GM12878 (cell line): Measurements from ENCODE around the gene LHFPL3. TPM values are rescaled to one million over a fixed set of nuclear protein-coding genes. Genes with fewer than 3 reads are reported as not detected.

Experiments used
- ATAC-seq: fragments of 200-7000 bp; cut with Tn5 transposase; 3 replicates; pipeline ENCODE4 v1.9.1; 2020; ENCODE audit warnings: mild to moderate bottlenecking, moderate library complexity
- BruUV-seq: library from RNA; stranded (reverse); fragments of 400-500 nt; replicated peaks from 2 replicates; lab custom pipeline; 2021; lab: Mats Ljungman, UMichigan
- CTCF ChIA-PET: fragments of 300-600 bp; sonication (Branson Sonifier 250); formaldehyde crosslinking; extraction: SDS; loops from one replicate; lab custom pipeline; 2021; ENCODE audit warnings: inconsistent platforms; lab: Yijun Ruan, JAX
- POLR2A ChIA-PET: fragments of 350-600 bp; formaldehyde crosslinking; extraction: SDS; loops from one replicate; lab custom pipeline; 2021; ENCODE audit warnings: inconsistent platforms; lab: Charles Lee
- RAD21 ChIA-PET: fragments of 300-600 bp; sonication (Branson Sonifier 250); formaldehyde crosslinking; loops from one replicate; lab custom pipeline; 2023; ENCODE audit warnings: antibody characterized with exemption; ENCODE audit not compliant: unreplicated experiment; lab: Charles Lee
- SMC1A ChIA-PET: fragments of 300-600 bp; sonication (Branson Sonifier 250); formaldehyde crosslinking; loops from one replicate; lab custom pipeline; 2023; ENCODE audit not compliant: unreplicated experiment, uncharacterized antibody; lab: Charles Lee
- DNase-seq: peaks from one replicate; pipeline ENCODE4 v3.0.0-alpha.2; 2011; ENCODE audit warnings: low read depth, low spot score
- FAIRE-seq: peaks from 3 replicates; lab custom pipeline; 2011; peaks lifted over from hg19 to GRCh38; lab: Jason Lieb, UNC
- H2AFZ ChIP-seq: 2 replicates; pipeline ENCODE4 v1.6.0; 2011; ENCODE audit warnings: low read depth, low read length, control low read depth; ENCODE audit not compliant: control insufficient read depth
- H3K27ac ChIP-seq: 2 replicates; pipeline ENCODE4 v1.5.1; 2011; ENCODE audit warnings: control low read depth; ENCODE audit not compliant: control insufficient read depth, insufficient read depth
- H3K27me3 ChIP-seq, 2 experiments: replicated peaks in 1 of 2; 2 replicates each; pipeline versions ENCODE4 v1.6.0 to v1.6.1; 2011; ENCODE audit warnings: low read length in 1 of 2; ENCODE audit not compliant: control insufficient read depth in 2 of 2, insufficient read depth in 2 of 2
- H3K36me3 ChIP-seq, 2 experiments: 2 replicates each; pipeline ENCODE4 v1.5.1; 2011; ENCODE audit warnings: low read length in 1 of 2; ENCODE audit not compliant: control insufficient read depth in 2 of 2, insufficient read depth in 2 of 2
- H3K4me1 ChIP-seq: 2 replicates; pipeline ENCODE4 v1.6.1; 2011; ENCODE audit warnings: mild to moderate bottlenecking, low read length, moderate library complexity, mixed read lengths; ENCODE audit not compliant: control insufficient read depth, insufficient read depth
- H3K4me2 ChIP-seq: 2 replicates; pipeline ENCODE4 v1.6.0; 2011; ENCODE audit warnings: control low read depth; ENCODE audit not compliant: control insufficient read depth, insufficient read depth
- H3K4me3 ChIP-seq: fragments of 200-600 bp; sonication (generic); 2 replicates; pipeline ENCODE4 v1.5.1; 2016
- H3K79me2 ChIP-seq: 2 replicates; pipeline ENCODE4 v1.6.0; 2011; ENCODE audit warnings: low read length; ENCODE audit not compliant: control insufficient read depth, insufficient read depth
- H3K9ac ChIP-seq: 2 replicates; pipeline ENCODE4 v1.8.0; 2011; ENCODE audit warnings: low read length, control low read depth, mixed read lengths; ENCODE audit not compliant: control insufficient read depth, insufficient read depth
- H3K9me3 ChIP-seq: replicated peaks from 3 replicates; pipeline ENCODE4 v1.5.1; 2011; ENCODE audit warnings: mild to moderate bottlenecking, low read length; ENCODE audit not compliant: control insufficient read depth, insufficient read depth
- H4K20me1 ChIP-seq: 2 replicates; pipeline ENCODE4 v1.6.0; 2011; ENCODE audit not compliant: control insufficient read depth, insufficient read depth
- BCL11A ChIP-seq: IDR thresholded peaks from 2 replicates; pipeline ENCODE4 v1.6.1; 2011; ENCODE audit warnings: low read depth, low read length
- HDAC6 ChIP-seq: fragments of 200-600 bp; sonication (generic); IDR thresholded peaks from one replicate; pipeline ENCODE4 v1.8.0; 2017; ENCODE audit warnings: antibody characterized with exemption; ENCODE audit not compliant: unreplicated experiment
- RUNX3 ChIP-seq: IDR thresholded peaks from 2 replicates; pipeline ENCODE4 v1.6.1; 2012; ENCODE audit warnings: low read length, inconsistent platforms
- SUZ12 ChIP-seq: fragments of 200-600 bp; sonication (generic); IDR thresholded peaks from one replicate; pipeline ENCODE4 v1.6.1; 2018; ENCODE audit warnings: antibody characterized with exemption, mild to moderate bottlenecking; ENCODE audit not compliant: unreplicated experiment
- WGBS: methylation state at CpG from one replicate; pipeline ENCODE4 v1.1.6; 2016; ENCODE audit warnings: low lambda C conversion rate; ENCODE audit not compliant: insufficient replicate concordance, insufficient coverage; ENCODE audit errors: missing lambda C conversion rate; 5-methylcytosine and 5-hydroxymethylcytosine counted together
- in situ Hi-C: fragments of 300-500 bp; cut with MboI; formaldehyde crosslinking; loops from 9 replicates; pipeline ENCODE4 v1.14.3; 2018; ENCODE audit warnings: mixed read lengths
- intact Hi-C: fragments of 100-400 bp; cut with micrococcal nuclease; formaldehyde crosslinking; loops from one replicate; pipeline ENCODE4 v1.14.2; 2022; ENCODE audit not compliant: unreplicated experiment
- polyA plus RNA-seq, 11 experiments: library from polyadenylated mRNA; depleted of rRNA in 4 of 11; unstranded in 6 of 11; stranded (reverse) in 5 of 11; fragments of >200 nt; fragmentation: Nextera tagmentation in 4 of 11; fragmentation: Illumina TruSeq in 1 of 11; extraction: Ambion mirVana in 4 of 11; extraction: Trizol in 1 of 11; gene quantifications; 1 replicate in 1 of 11; 2 replicates in 10 of 11; pipeline versions ENCODE4 v1.2.1 to v1.2.3, GENCODE V29; 2011 to 2016; ENCODE audit warnings: inconsistent platforms in 2 of 11, missing spikeins in 2 of 11, low read depth in 1 of 11
- total RNA-seq, 4 experiments: library from RNA; depleted of rRNA in 3 of 4; stranded (reverse); fragments of >200 nt in 3 of 4; fragmentation: Illumina TruSeq in 1 of 4; extraction: Trizol in 1 of 4; gene quantifications; 2 replicates each; pipeline versions ENCODE4 v1.2.1 to v1.2.3, GENCODE V29; 2013 to 2021
- TF ChIP-seq, protein P1 (sequence below): fragments of 450-650 bp; IDR thresholded peaks from 2 replicates; pipeline ENCODE4 v1.6.1; 2017; ENCODE audit warnings: mild to moderate bottlenecking, moderate library complexity
- TF ChIP-seq, protein P2 (sequence below): IDR thresholded peaks from 2 replicates; pipeline ENCODE4 v1.6.1; 2011; ENCODE audit warnings: borderline replicate concordance, low read depth, mild to moderate bottlenecking, moderate library complexity, low read length; ENCODE audit not compliant: insufficient read depth, poor library complexity, severe bottlenecking

The LHFPL3 gene
- total and polyA plus RNA-seq, 10 of the 15 experiments (the other 5 are each of a cell fraction or from before 2014, with no cell fraction given): 0.09 TPM; not detected in 9

DNA sequence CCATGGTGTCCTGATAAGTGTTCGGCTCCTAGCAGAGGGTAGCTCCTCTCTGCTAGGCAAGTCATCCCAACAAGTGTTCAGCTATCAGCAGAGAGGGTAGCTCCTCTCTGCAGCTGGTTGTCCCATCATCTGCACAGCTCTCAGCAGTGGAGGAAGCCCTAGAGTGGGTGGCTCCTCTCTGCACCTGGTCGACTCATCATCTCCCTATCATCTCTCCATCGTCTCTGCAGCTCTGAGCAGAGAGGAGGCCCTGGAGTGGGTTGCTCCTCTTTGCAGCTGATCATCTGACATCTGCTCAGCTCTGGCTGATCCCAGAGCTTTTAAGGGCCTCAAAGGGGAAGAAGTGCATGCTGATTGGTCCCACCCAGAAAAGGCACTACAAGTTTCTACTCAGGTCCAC is 485.7 kb downstream of the LHFPL3 start:
- Histone ChIP-seq H3K4me2 (no peak overlapping the region), H3K27me3 (no peaks in the 10 kb centered on the region; a peak in 1 of 4 replicates), H3K27ac (no peak overlapping the region), H3K9me3 (no peaks in the 10 kb centered on the region), H4K20me1 (no peaks in the 10 kb centered on the region), H3K36me3 (no peaks in the 10 kb centered on the region), H3K9ac (no peak overlapping the region), H2AFZ (no peak overlapping the region), H3K79me2 (no peaks in the 10 kb centered on the region), H3K4me3 (no peak overlapping the region), H3K4me1 (no peaks in the 10 kb centered on the region)
- ATAC-seq (no peak), FAIRE-seq (no peak), DNase-seq (no peak)
- no TSS peak for BruUV-seq
- in situ Hi-C loops (no loop called here), intact Hi-C loops (no loop called here)
- ChIA-PET POLR2A (no interaction called here), CTCF (interaction anchor here (1.1 kb wide), 1 partner anchor 12 kb away, joined by 3 read pairs; no protein-coding TSS in a partner anchor), RAD21 (no interaction called here), SMC1A (interaction anchor here (0.6 to 1.0 kb wide), 2 partner anchors 9 to 639 kb away, joined by 4 to 5 read pairs; no protein-coding TSS in a partner anchor)
- TF ChIP-seq HDAC6: no peak
- no peak for TF ChIP-seq RUNX3
- no peak for TF ChIP-seq BCL11A
- TF ChIP-seq, protein P1, sequence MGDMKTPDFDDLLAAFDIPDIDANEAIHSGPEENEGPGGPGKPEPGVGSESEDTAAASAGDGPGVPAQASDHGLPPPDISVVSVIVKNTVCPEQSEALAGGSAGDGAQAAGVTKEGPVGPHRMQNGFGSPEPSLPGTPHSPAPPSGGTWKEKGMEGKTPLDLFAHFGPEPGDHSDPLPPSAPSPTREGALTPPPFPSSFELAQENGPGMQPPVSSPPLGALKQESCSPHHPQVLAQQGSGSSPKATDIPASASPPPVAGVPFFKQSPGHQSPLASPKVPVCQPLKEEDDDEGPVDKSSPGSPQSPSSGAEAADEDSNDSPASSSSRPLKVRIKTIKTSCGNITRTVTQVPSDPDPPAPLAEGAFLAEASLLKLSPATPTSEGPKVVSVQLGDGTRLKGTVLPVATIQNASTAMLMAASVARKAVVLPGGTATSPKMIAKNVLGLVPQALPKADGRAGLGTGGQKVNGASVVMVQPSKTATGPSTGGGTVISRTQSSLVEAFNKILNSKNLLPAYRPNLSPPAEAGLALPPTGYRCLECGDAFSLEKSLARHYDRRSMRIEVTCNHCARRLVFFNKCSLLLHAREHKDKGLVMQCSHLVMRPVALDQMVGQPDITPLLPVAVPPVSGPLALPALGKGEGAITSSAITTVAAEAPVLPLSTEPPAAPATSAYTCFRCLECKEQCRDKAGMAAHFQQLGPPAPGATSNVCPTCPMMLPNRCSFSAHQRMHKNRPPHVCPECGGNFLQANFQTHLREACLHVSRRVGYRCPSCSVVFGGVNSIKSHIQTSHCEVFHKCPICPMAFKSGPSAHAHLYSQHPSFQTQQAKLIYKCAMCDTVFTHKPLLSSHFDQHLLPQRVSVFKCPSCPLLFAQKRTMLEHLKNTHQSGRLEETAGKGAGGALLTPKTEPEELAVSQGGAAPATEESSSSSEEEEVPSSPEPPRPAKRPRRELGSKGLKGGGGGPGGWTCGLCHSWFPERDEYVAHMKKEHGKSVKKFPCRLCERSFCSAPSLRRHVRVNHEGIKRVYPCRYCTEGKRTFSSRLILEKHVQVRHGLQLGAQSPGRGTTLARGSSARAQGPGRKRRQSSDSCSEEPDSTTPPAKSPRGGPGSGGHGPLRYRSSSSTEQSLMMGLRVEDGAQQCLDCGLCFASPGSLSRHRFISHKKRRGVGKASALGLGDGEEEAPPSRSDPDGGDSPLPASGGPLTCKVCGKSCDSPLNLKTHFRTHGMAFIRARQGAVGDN: no peak
- TF ChIP-seq SUZ12: no peak
- TF ChIP-seq, protein P2, sequence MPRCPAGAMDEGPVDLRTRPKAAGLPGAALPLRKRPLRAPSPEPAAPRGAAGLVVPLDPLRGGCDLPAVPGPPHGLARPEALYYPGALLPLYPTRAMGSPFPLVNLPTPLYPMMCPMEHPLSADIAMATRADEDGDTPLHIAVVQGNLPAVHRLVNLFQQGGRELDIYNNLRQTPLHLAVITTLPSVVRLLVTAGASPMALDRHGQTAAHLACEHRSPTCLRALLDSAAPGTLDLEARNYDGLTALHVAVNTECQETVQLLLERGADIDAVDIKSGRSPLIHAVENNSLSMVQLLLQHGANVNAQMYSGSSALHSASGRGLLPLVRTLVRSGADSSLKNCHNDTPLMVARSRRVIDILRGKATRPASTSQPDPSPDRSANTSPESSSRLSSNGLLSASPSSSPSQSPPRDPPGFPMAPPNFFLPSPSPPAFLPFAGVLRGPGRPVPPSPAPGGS: no peak
- 18% methylated on average over 3 of the region's 3 CpGs for WGBS
